WERI-Rb-1 (cell line): ENCODE results near the gene MCU.
"Not testable (repeated sequence)": the region's sequence is repeated elsewhere in the genome, so short reads cannot be mapped to it uniquely, and the experiment has no call there.

ENCODE experiments used
- DNase-seq: peaks from one replicate; pipeline ENCODE4 v3.0.0-alpha.2; 2020
- H3K27ac ChIP-seq: fragments of 250-450 bp; sonication (Bioruptor Pico); 2 replicates; pipeline ENCODE4 v1.5.1; 2020; ENCODE audit warnings: mild to moderate bottlenecking, moderate library complexity
- H3K27me3 ChIP-seq: fragments of 250-450 bp; sonication (Bioruptor Pico); 2 replicates; pipeline ENCODE4 v1.5.1; 2021; ENCODE audit warnings: mild to moderate bottlenecking, low read depth, moderate library complexity; ENCODE audit not compliant: insufficient read depth, severe bottlenecking
- H3K36me3 ChIP-seq: fragments of 250-450 bp; sonication (Bioruptor Pico); 2 replicates; pipeline ENCODE4 v1.5.1; 2020; ENCODE audit warnings: mild to moderate bottlenecking, moderate library complexity
- H3K4me3 ChIP-seq: 2 replicates; pipeline ENCODE4 v1.5.1; 2011; ENCODE audit warnings: low read depth, mild to moderate bottlenecking, control low read depth, low read length
- H3K9me3 ChIP-seq: fragments of 250-450 bp; sonication (Bioruptor Pico); 2 replicates; pipeline ENCODE4 v1.5.1; 2021; ENCODE audit warnings: mild to moderate bottlenecking, moderate library complexity; ENCODE audit not compliant: severe bottlenecking
- TF ChIP-seq, protein P1 (sequence below): IDR thresholded peaks from 2 replicates; pipeline ENCODE4 v1.5.1; 2011; ENCODE audit warnings: low read depth, mild to moderate bottlenecking, control low read depth, inconsistent platforms, low read length

Gene MCU

DNA sequence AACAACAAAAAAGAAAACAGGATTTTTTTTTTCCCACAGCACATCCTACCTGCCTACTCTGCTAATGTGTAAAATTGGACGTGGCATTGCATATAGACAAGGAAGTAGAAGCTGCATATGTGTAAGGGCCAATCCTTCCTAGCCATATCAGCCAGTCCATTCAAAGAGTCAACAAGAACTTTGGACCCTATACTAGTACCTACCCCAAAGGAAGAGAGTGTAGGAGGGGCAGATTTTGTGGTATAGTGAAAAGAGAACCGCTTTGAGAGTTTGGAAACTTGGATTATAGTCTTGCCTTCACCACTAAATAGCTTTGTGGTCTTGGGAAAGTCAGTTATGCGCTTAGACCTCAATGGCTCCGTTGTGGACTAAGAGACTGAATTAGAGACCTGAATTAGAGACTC, 12.1 kb upstream of the MCU start:
- no peaks in the 10 kb centered on the region for H3K36me3 ChIP-seq
- no peak overlapping the region for H3K4me3 ChIP-seq
- no peaks in the 10 kb centered on the region for H3K27me3 ChIP-seq
- no peak for DNase-seq
- TF ChIP-seq, protein P1, sequence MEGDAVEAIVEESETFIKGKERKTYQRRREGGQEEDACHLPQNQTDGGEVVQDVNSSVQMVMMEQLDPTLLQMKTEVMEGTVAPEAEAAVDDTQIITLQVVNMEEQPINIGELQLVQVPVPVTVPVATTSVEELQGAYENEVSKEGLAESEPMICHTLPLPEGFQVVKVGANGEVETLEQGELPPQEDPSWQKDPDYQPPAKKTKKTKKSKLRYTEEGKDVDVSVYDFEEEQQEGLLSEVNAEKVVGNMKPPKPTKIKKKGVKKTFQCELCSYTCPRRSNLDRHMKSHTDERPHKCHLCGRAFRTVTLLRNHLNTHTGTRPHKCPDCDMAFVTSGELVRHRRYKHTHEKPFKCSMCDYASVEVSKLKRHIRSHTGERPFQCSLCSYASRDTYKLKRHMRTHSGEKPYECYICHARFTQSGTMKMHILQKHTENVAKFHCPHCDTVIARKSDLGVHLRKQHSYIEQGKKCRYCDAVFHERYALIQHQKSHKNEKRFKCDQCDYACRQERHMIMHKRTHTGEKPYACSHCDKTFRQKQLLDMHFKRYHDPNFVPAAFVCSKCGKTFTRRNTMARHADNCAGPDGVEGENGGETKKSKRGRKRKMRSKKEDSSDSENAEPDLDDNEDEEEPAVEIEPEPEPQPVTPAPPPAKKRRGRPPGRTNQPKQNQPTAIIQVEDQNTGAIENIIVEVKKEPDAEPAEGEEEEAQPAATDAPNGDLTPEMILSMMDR, result no peak
- H3K27ac ChIP-seq, result no peak overlapping the region
- no peaks in the 10 kb centered on the region for H3K9me3 ChIP-seq

DNA sequence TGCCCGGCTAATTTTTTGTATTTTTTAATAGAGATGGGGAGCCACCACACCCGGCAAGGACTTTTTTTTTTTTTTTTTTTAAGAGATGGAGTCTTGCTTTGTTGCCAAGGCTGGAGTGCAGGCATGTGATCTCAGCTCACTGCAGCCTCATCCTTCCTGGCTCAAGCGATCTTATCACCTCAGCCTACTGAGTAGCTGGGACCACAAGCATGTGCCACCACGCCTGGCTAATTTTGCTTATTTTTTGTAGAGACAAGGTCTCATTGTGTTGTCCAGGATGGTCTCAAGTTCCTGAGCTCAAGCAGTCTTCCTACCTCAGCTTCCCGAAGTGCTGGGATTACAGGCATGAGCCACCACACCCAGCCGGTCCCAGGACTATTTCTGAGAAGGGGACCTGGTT, 9.3 kb upstream of the MCU start:
- Histone ChIP-seq H3K4me3 (no peak overlapping the region), H3K9me3 (no peaks in the 10 kb centered on the region), H3K27me3 (no peaks in the 10 kb centered on the region), H3K27ac (no peak overlapping the region), H3K36me3 (no peaks in the 10 kb centered on the region)
- DNase-seq, result no peak
- TF ChIP-seq, protein P1, result no peak

DNA sequence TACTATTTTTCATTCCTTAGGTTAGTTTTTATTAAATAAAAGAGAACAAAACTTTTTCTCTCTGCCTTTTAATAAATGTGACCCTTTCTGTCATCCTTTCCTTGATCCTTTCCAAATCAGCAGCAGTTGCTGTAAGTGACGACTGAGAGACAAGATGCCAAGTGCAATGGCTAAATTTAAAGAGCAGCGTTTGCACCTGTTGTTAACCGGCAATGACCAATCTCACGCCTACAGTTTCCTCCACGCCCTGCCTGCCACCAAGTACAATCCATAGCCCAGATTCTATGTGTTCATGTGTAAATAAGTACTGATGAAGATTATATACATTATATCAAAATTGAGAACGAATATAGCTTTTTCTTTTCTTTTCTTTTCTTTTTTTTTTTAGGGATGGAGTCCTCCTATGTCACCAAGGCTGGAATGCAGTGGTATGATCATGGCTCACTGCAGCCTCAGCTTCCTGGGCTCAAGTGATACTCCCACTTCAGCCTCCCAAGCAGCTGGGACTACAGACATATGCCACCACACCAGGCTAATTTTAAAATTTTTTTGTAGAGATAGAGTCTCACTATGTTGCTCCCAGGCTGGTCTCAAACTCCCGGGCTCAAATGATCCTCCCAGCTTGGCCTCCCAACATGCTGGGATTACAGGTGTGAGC, 6.5 kb upstream of the MCU start:
- Histone ChIP-seq H3K27ac (no peak overlapping the region), H3K27me3 (no peaks in the 10 kb centered on the region), H3K9me3 (no peaks in the 10 kb centered on the region), H3K4me3 (no peak overlapping the region), H3K36me3 (no peaks in the 10 kb centered on the region)
- DNase-seq, result no peak
- TF ChIP-seq, protein P1, result no peak

DNA sequence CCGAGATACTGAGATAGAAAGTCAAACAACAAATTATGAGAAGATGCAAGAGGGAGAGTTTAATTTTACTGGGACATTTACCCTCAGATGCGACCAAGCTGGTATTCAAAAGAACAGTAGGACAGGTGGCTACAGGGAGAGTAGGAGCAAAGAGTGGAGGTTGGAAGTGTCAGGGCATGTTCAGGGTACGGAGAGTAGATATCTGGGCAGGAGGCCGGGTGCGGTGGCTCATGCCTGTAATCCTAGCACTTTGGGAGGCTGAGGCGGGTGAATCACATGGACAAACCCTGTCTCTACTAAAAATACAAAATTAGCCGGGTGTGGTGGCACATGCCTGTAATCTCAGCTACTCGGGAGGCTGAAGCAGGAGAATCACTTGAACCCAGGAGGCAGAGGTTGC, 5.5 kb upstream of the MCU start:
- not testable (repeated sequence) for H3K27me3 ChIP-seq, H3K4me3 ChIP-seq, H3K36me3 ChIP-seq, H3K27ac ChIP-seq, DNase-seq, H3K9me3 ChIP-seq

DNA sequence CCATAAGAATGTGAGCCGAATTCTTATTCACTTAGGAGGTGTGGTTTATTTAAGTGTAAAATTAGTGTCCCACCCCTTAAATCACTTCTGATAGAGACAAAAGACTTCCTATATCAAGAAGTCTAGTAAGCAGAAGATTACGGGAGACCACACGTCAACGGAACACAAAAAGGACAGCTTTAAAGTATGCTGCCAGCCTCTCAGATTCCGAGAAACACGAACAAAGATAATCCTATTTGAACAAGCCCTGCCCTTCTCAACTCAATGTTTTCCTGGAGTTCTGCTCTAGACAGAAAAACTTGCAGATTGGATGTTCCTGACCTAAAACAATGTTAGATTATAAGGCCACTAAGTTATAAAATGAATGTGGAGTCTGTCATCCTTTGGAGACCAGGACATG, 4.9 kb upstream of the MCU start:
- H3K36me3 ChIP-seq, result no peaks in the 10 kb centered on the region
- TF ChIP-seq, protein P1, result no peak
- no peak overlapping the region for H3K4me3 ChIP-seq
- H3K9me3 ChIP-seq, result no peaks in the 10 kb centered on the region
- H3K27ac ChIP-seq, result no peak overlapping the region
- DNase-seq, result no peak
- no peaks in the 10 kb centered on the region for H3K27me3 ChIP-seq

DNA sequence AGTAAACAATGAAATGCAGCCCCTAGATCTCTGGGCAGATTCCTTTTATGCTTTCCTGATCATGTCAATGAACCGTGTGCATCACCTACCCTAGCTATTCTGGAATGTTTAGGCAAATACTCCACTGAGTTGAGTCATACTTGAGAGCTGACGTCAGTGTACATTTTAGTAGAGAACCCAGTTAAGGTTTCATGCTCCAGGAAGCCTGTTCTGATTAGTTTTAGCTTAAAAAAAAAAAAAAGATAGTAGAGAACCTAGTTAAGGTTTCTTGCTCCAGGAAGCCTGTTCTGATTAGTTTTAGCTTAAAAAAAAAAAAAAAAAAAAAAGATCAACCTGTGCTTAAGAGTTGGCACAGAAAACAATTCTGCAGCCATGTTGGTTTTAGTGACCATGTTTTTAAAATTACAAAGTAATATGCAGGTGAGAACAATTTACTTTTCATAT, 3.7 kb upstream of the MCU start:
- no peak overlapping the region for H3K4me3 ChIP-seq
- no peaks in the 10 kb centered on the region for H3K9me3 ChIP-seq
- TF ChIP-seq, protein P1, result no peak
- H3K27me3 ChIP-seq, result no peaks in the 10 kb centered on the region
- DNase-seq, result no peak
- H3K36me3 ChIP-seq, result no peaks in the 10 kb centered on the region
- H3K27ac ChIP-seq, result no peak overlapping the region
